Mesenchymal stem cell (in vitro differentiated cells and primary cell): ENCODE results near the gene LRRC9.
A peak's percentile ranks its signal among the peaks of the same experiment; 100 is the strongest.

Experiments used
- DNase-seq: peaks from one replicate; pipeline ENCODE4 v3.0.0-alpha.2; 2013
- H2AFZ ChIP-seq: one replicate; pipeline ENCODE4 v1.6.1; 2013; ENCODE audit warnings: low read depth, mild to moderate bottlenecking, control low read depth, inconsistent platforms, low read length, moderate library complexity
- H2AK5ac ChIP-seq: 2 replicates; pipeline ENCODE4 v1.6.1; 2013; ENCODE audit warnings: low read length, moderate library complexity, mild to moderate bottlenecking, inconsistent platforms; ENCODE audit not compliant: severe bottlenecking
- H2BK120ac ChIP-seq: one replicate; pipeline ENCODE4 v1.6.1; 2013; ENCODE audit warnings: low read depth, mild to moderate bottlenecking, inconsistent platforms, low read length, moderate library complexity
- H2BK12ac ChIP-seq, 2 experiments: one replicate each; pipeline ENCODE4 v1.6.1; 2013; ENCODE audit warnings: inconsistent platforms in 2 of 2, low read length in 2 of 2, mild to moderate bottlenecking in 2 of 2, moderate library complexity in 2 of 2, control low read depth in 1 of 2
- H2BK15ac ChIP-seq: one replicate; pipeline ENCODE4 v1.6.1; 2013; ENCODE audit warnings: mild to moderate bottlenecking, low read depth, inconsistent platforms; ENCODE audit not compliant: poor library complexity, severe bottlenecking
- H2BK5ac ChIP-seq: 2 replicates; pipeline ENCODE4 v1.6.1; 2013; ENCODE audit warnings: low read depth, mild to moderate bottlenecking, low read length, control low read depth, inconsistent platforms; ENCODE audit not compliant: poor library complexity, severe bottlenecking
- H3K14ac ChIP-seq, 2 experiments: one replicate each; pipeline ENCODE4 v1.6.1; 2013; ENCODE audit warnings: inconsistent platforms in 2 of 2, low read length in 2 of 2, control low read depth in 1 of 2, mild to moderate bottlenecking in 1 of 2, moderate library complexity in 1 of 2
- H3K18ac ChIP-seq, 2 experiments: one replicate each; pipeline ENCODE4 v1.6.1; 2013; ENCODE audit warnings: inconsistent platforms in 2 of 2, low read length in 2 of 2, control low read depth in 1 of 2, low read depth in 1 of 2, mild to moderate bottlenecking in 1 of 2
- H3K23ac ChIP-seq, 2 experiments: one replicate each; pipeline ENCODE4 v1.6.1; 2013; ENCODE audit warnings: inconsistent platforms in 2 of 2, low read length in 2 of 2, mild to moderate bottlenecking in 2 of 2, moderate library complexity in 2 of 2, control low read depth in 1 of 2
- H3K27ac ChIP-seq: 2 replicates; pipeline ENCODE4 v1.5.1; 2013; ENCODE audit warnings: mild to moderate bottlenecking, moderate library complexity, low read length, control low read depth, inconsistent platforms; ENCODE audit not compliant: poor library complexity, severe bottlenecking
- H3K27me3 ChIP-seq, 2 experiments: 2 replicates each; pipeline versions ENCODE4 v1.6.1 to v1.7.0; 2013; ENCODE audit warnings: low read length in 2 of 2, mild to moderate bottlenecking in 2 of 2, moderate library complexity in 2 of 2, control low read depth in 1 of 2, inconsistent platforms in 1 of 2; ENCODE audit not compliant: control insufficient read depth in 1 of 2, insufficient read depth in 1 of 2
- H3K36me3 ChIP-seq, 2 experiments: 2 replicates each; pipeline versions ENCODE4 v1.6.1 to v1.7.0; 2013; ENCODE audit warnings: low read length in 2 of 2, control low read depth in 1 of 2, inconsistent platforms in 1 of 2, low read depth in 1 of 2, mild to moderate bottlenecking in 1 of 2; ENCODE audit not compliant: insufficient read depth in 2 of 2, control insufficient read depth in 1 of 2
- H3K4ac ChIP-seq, 2 experiments: one replicate each; pipeline ENCODE4 v1.6.1; 2013; ENCODE audit warnings: inconsistent platforms in 2 of 2, low read length in 2 of 2, mild to moderate bottlenecking in 2 of 2, moderate library complexity in 2 of 2, control low read depth in 1 of 2, low read depth in 1 of 2
- H3K4me1 ChIP-seq: 2 replicates; pipeline ENCODE4 v1.6.1; 2013; ENCODE audit warnings: low read depth, low read length, control low read depth; ENCODE audit not compliant: control insufficient read depth, insufficient read depth
- H3K4me2 ChIP-seq: 2 replicates; pipeline ENCODE4 v1.6.1; 2013; ENCODE audit warnings: low read length, mild to moderate bottlenecking, inconsistent platforms; ENCODE audit not compliant: poor library complexity, severe bottlenecking
- H3K4me3 ChIP-seq, 2 experiments: 2 replicates each; pipeline versions ENCODE4 v1.5.1 to v1.7.0; 2013; ENCODE audit warnings: low read length in 2 of 2, mild to moderate bottlenecking in 2 of 2, control low read depth in 1 of 2, low read depth in 1 of 2; ENCODE audit not compliant: insufficient read depth in 1 of 2
- H3K79me1 ChIP-seq: replicated peaks from 2 replicates; pipeline ENCODE4 v1.6.1; 2013; ENCODE audit warnings: mild to moderate bottlenecking, control low read depth, low read length, inconsistent platforms; ENCODE audit not compliant: poor library complexity, severe bottlenecking
- H3K9ac ChIP-seq: 2 replicates; pipeline ENCODE4 v1.7.0; 2013; ENCODE audit warnings: mild to moderate bottlenecking, low read length, moderate library complexity
- H3K9me3 ChIP-seq: 2 replicates; pipeline ENCODE4 v1.7.0; 2013; ENCODE audit warnings: mild to moderate bottlenecking, low read length; ENCODE audit not compliant: control insufficient read depth
- H4K8ac ChIP-seq: one replicate; pipeline ENCODE4 v1.6.1; 2013; ENCODE audit warnings: inconsistent platforms, mild to moderate bottlenecking, low read length, moderate library complexity
- H4K91ac ChIP-seq: one replicate; pipeline ENCODE4 v1.6.1; 2013; ENCODE audit warnings: mild to moderate bottlenecking, low read length, inconsistent platforms
- WGBS: methylation state at CpG from one replicate; pipeline ENCODE4 v1.1.7; 2013; ENCODE audit warnings: mixed read lengths; 5-methylcytosine and 5-hydroxymethylcytosine counted together

The LRRC9 gene

GRCh38 chr14:59904184-59904583 lies 15.8 kb upstream of the LRRC9 start:
- no peak overlapping the region for H3K27ac ChIP-seq
- no peak overlapping the region for H4K8ac ChIP-seq
- H3K36me3 ChIP-seq, result no peaks in the 10 kb centered on the region
- no peak overlapping the region for H3K4me2 ChIP-seq
- H3K4me1 ChIP-seq, result no peaks in the 10 kb centered on the region
- H2AFZ ChIP-seq, result no peak overlapping the region
- no peak overlapping the region for H3K23ac ChIP-seq
- peaks cover 5% of the 10 kb centered on the region for H3K9me3 ChIP-seq
- H3K4ac ChIP-seq, result no peak overlapping the region
- H3K18ac ChIP-seq, result no peak overlapping the region
- no peak overlapping the region for H3K9ac ChIP-seq
- no peak overlapping the region for H2BK5ac ChIP-seq
- H2AK5ac ChIP-seq, result no peak overlapping the region
- H3K4me3 ChIP-seq, result no peak overlapping the region
- no peak overlapping the region for H4K91ac ChIP-seq
- WGBS, result 45% methylated on average over 2 of the region's 2 CpGs
- H3K14ac ChIP-seq, result no peak overlapping the region
- H2BK15ac ChIP-seq, result no peak overlapping the region
- no peak for DNase-seq
- peaks cover 0 to 4% of the 10 kb centered on the region in 2 experiments for H3K27me3 ChIP-seq
- no peaks in the 10 kb centered on the region for H3K79me1 ChIP-seq
- H2BK120ac ChIP-seq, result no peak overlapping the region
- H2BK12ac ChIP-seq, result no peak overlapping the region

GRCh38 chr14:59905188-59905587 lies 14.8 kb upstream of the LRRC9 start:
- H3K27me3 ChIP-seq, result peaks cover 0 to 4% of the 10 kb centered on the region in 2 experiments
- H2AFZ ChIP-seq, result no peak overlapping the region
- H3K4me3 ChIP-seq, result no peak overlapping the region
- H3K79me1 ChIP-seq, result no peaks in the 10 kb centered on the region
- WGBS, result 68% methylated on average over 2 of the region's 2 CpGs
- no peak overlapping the region for H3K27ac ChIP-seq
- no peaks in the 10 kb centered on the region for H3K36me3 ChIP-seq
- H3K18ac ChIP-seq, result no peak overlapping the region
- H2BK15ac ChIP-seq, result no peak overlapping the region
- no peak overlapping the region for H3K23ac ChIP-seq
- no peak overlapping the region for H2AK5ac ChIP-seq
- no peak overlapping the region for H2BK12ac ChIP-seq
- peak overlapping the region; percentile 27 for H3K9ac ChIP-seq
- H2BK120ac ChIP-seq, result no peak overlapping the region
- no peaks in the 10 kb centered on the region for H3K4me1 ChIP-seq
- peaks cover 5% of the 10 kb centered on the region for H3K9me3 ChIP-seq
- no peak overlapping the region for H3K4me2 ChIP-seq
- H4K8ac ChIP-seq, result no peak overlapping the region
- DNase-seq, result peak; percentile 1
- H3K14ac ChIP-seq, result no peak overlapping the region
- no peak overlapping the region for H2BK5ac ChIP-seq
- H3K4ac ChIP-seq, result no peak overlapping the region
- H4K91ac ChIP-seq, result no peak overlapping the region

- no peak overlapping the region for H2AFZ ChIP-seq
- no peak overlapping the region for H3K14ac ChIP-seq
- H3K4ac ChIP-seq, result no peak overlapping the region
- H3K4me3 ChIP-seq, result no peak overlapping the region
- H3K4me1 ChIP-seq, result no peaks in the 10 kb centered on the region
- no peak overlapping the region for H2BK120ac ChIP-seq
- DNase-seq, result no peak
- no peak overlapping the region for H2AK5ac ChIP-seq
- H3K18ac ChIP-seq, result no peak overlapping the region
- WGBS, result 50% methylated on average over 1 of the region's 2 CpGs
- no peak overlapping the region for H2BK5ac ChIP-seq
- H2BK12ac ChIP-seq, result no peak overlapping the region
- no peak overlapping the region for H2BK15ac ChIP-seq
- H3K23ac ChIP-seq, result no peak overlapping the region
- no peak overlapping the region for H4K91ac ChIP-seq
- H3K9ac ChIP-seq, result no peak overlapping the region
- H3K79me1 ChIP-seq, result no peaks in the 10 kb centered on the region
- no peak overlapping the region for H4K8ac ChIP-seq
- H3K36me3 ChIP-seq, result no peaks in the 10 kb centered on the region
- peaks cover 0 to 11% of the 10 kb centered on the region in 2 experiments for H3K27me3 ChIP-seq
- no peaks in the 10 kb centered on the region for H3K9me3 ChIP-seq
- no peak overlapping the region for H3K4me2 ChIP-seq
- H3K27ac ChIP-seq, result no peak overlapping the region
Measured at GRCh38 chr14:59912443-59912842, 7.5 kb upstream of the LRRC9 start.

- H3K4me3 ChIP-seq, result no peak overlapping the region
- H3K4ac ChIP-seq, result no peak overlapping the region
- H3K9me3 ChIP-seq, result no peaks in the 10 kb centered on the region
- no peak overlapping the region for H3K14ac ChIP-seq
- H2BK12ac ChIP-seq, result no peak overlapping the region
- no peak overlapping the region for H3K23ac ChIP-seq
- H2BK15ac ChIP-seq, result no peak overlapping the region
- no peak overlapping the region for H3K27ac ChIP-seq
- WGBS, result 83% methylated on average over 1 of the region's 1 CpG
- H3K4me2 ChIP-seq, result no peak overlapping the region
- no peak overlapping the region for H4K91ac ChIP-seq
- no peak overlapping the region for H3K18ac ChIP-seq
- no peaks in the 10 kb centered on the region for H3K36me3 ChIP-seq
- H2BK120ac ChIP-seq, result no peak overlapping the region
- no peak overlapping the region for H3K9ac ChIP-seq
- no peak overlapping the region for H2AK5ac ChIP-seq
- H4K8ac ChIP-seq, result no peak overlapping the region
- H3K27me3 ChIP-seq, result peaks cover 0 to 11% of the 10 kb centered on the region in 2 experiments
- no peaks in the 10 kb centered on the region for H3K4me1 ChIP-seq
- DNase-seq, result no peak
- no peaks in the 10 kb centered on the region for H3K79me1 ChIP-seq
- H2AFZ ChIP-seq, result no peak overlapping the region
- no peak overlapping the region for H2BK5ac ChIP-seq
Measured at GRCh38 chr14:59913187-59913586, 6.8 kb upstream of the LRRC9 start.
